Panc1 (cell line): Measurements from ENCODE around the gene LEKR1. TPM values are rescaled to one million over a fixed set of nuclear protein-coding genes. Genes with fewer than 3 reads are reported as not detected.
"Not testable (repeated sequence)": the region's sequence is repeated elsewhere in the genome, so short reads cannot be mapped to it uniquely, and the experiment has no call there.

Source experiments
- ATAC-seq: fragments of 200-7000 bp; cut with Tn5 transposase; 2 replicates; pipeline ENCODE4 v1.9.1; 2020; ENCODE audit warnings: mild to moderate bottlenecking, moderate library complexity
- BruUV-seq: library from RNA; stranded (reverse); fragments of 400-500 nt; replicated peaks from 2 replicates; lab custom pipeline; 2021; lab: Mats Ljungman, UMichigan
- CTCF ChIA-PET: fragments of 300-600 bp; sonication (Branson Sonifier 250); formaldehyde crosslinking; loops from one replicate; lab custom pipeline; 2022; ENCODE audit warnings: antibody characterized with exemption; lab: Charles Lee
- POLR2A ChIA-PET: fragments of 300-600 bp; sonication (Branson Sonifier 250); formaldehyde crosslinking; loops from one replicate; lab custom pipeline; 2022; ENCODE audit warnings: antibody characterized with exemption; lab: Charles Lee
- DNase-seq: peaks from one replicate; pipeline ENCODE4 v3.0.0-alpha.2; 2010; ENCODE audit warnings: low read depth, low spot score
- H3K27ac ChIP-seq: 2 replicates; pipeline ENCODE4 v1.5.1; 2011; ENCODE audit warnings: mild to moderate bottlenecking, low read length, inconsistent platforms
- H3K27me3 ChIP-seq: fragments of 200-500 bp; sonication (Bioruptor generic); 2 replicates; pipeline ENCODE4 v1.6.0; 2014; ENCODE audit warnings: low read length, inconsistent platforms; ENCODE audit not compliant: control insufficient read depth, insufficient read depth
- H3K36me3 ChIP-seq: fragments of 200-500 bp; sonication (Bioruptor generic); 2 replicates; pipeline ENCODE4 v1.5.1; 2014; ENCODE audit warnings: inconsistent platforms, mild to moderate bottlenecking, low read length, moderate library complexity; ENCODE audit not compliant: control insufficient read depth, insufficient read depth
- H3K4me1 ChIP-seq: 2 replicates; pipeline ENCODE4 v1.5.1; 2011; ENCODE audit warnings: inconsistent platforms, mild to moderate bottlenecking, low read length, moderate library complexity; ENCODE audit not compliant: control insufficient read depth, insufficient read depth
- H3K4me3 ChIP-seq, 2 experiments: 2 replicates each; pipeline ENCODE4 v1.5.1; 2011 to 2012; ENCODE audit warnings: low read depth in 2 of 2, low read length in 2 of 2, mild to moderate bottlenecking in 2 of 2, inconsistent platforms in 1 of 2, moderate library complexity in 1 of 2
- H3K9me3 ChIP-seq: fragments of 200-500 bp; sonication (Bioruptor generic); 2 replicates; pipeline ENCODE4 v1.5.1; 2014; ENCODE audit warnings: low read depth, mild to moderate bottlenecking, inconsistent platforms, low read length, moderate library complexity; ENCODE audit not compliant: control insufficient read depth, insufficient read depth
- CTCF ChIP-seq: fragments of 450-650 bp; IDR thresholded peaks from 2 replicates; pipeline ENCODE4 v1.5.1; 2017; ENCODE audit warnings: mild to moderate bottlenecking
- POLR2AphosphoS5 ChIP-seq: IDR thresholded peaks from 2 replicates; pipeline ENCODE4 v1.6.1; 2012; ENCODE audit warnings: mild to moderate bottlenecking, low read depth, low read length, moderate library complexity
- REST ChIP-seq, 2 experiments: IDR thresholded peaks; 2 replicates each; pipeline ENCODE4 v1.6.1; 2011 to 2012; ENCODE audit warnings: low read depth in 2 of 2, control low read depth in 1 of 2, low read length in 1 of 2, mild to moderate bottlenecking in 1 of 2, moderate library complexity in 1 of 2; ENCODE audit not compliant: insufficient read depth in 1 of 2
- SIN3A ChIP-seq: IDR thresholded peaks from 2 replicates; pipeline ENCODE4 v1.6.1; 2012; ENCODE audit warnings: low read depth, mild to moderate bottlenecking, low read length, moderate library complexity, borderline replicate concordance; ENCODE audit not compliant: insufficient read depth
- TCF7L2 ChIP-seq: IDR thresholded peaks from 2 replicates; pipeline ENCODE4 v1.6.1; 2011; ENCODE audit warnings: mild to moderate bottlenecking, low read depth, low read length, inconsistent platforms
- in situ Hi-C: cut with HindIII; loops from 2 replicates; pipeline ENCODE4 v1.10.0; 2016; ENCODE audit warnings: low sequenced_read_pairs, low pct_unique_long_range_greater_than_20kb
- intact Hi-C: fragments of 100-400 bp; cut with micrococcal nuclease; formaldehyde crosslinking; loops from one replicate; pipeline ENCODE4 v1.10.0; 2022; ENCODE audit not compliant: unreplicated experiment
- total RNA-seq: library from RNA; stranded (reverse); gene quantifications from one replicate; pipeline ENCODE4 v1.2.1, GENCODE V29; 2021; ENCODE audit not compliant: unreplicated experiment

Gene LEKR1
- total RNA-seq, 1 experiment from 2014 or later, result not detected

- POLR2A ChIA-PET, result no interaction called here
- in situ Hi-C loops, result no loop called here
- Histone ChIP-seq H3K27ac (no peak overlapping the region), H3K4me1 (no peaks in the 10 kb centered on the region), H3K27me3 (no peaks in the 10 kb centered on the region), H3K4me3 (no peak overlapping the region), H3K36me3 (no peaks in the 10 kb centered on the region), H3K9me3 (no peaks in the 10 kb centered on the region)
- intact Hi-C loops, result no loop called here
- CTCF ChIA-PET, result no interaction called here
- ATAC-seq, result no peak
- no TSS peak for BruUV-seq
- no peak for DNase-seq
- TF ChIP-seq CTCF, result no peak
- TF ChIP-seq POLR2AphosphoS5, result no peak
- TF ChIP-seq SIN3A, result no peak
- TF ChIP-seq REST (IDR thresholded peaks at IDR 0.05; ENCODE audit: insufficient read depth in 1 of 2, low read depth in 2 of 2, low read length in 1 of 2), result no peak
- TF ChIP-seq TCF7L2, result no peak
Observed at GRCh38 chr3:156964577-156964976, 138.4 kb downstream of the LEKR1 start.

- intact Hi-C loops, H3K27me3 ChIP-seq, POLR2A ChIA-PET, H3K36me3 ChIP-seq, in situ Hi-C loops, H3K27ac ChIP-seq, ATAC-seq, DNase-seq, BruUV-seq, CTCF ChIA-PET, H3K4me1 ChIP-seq, H3K4me3 ChIP-seq, H3K9me3 ChIP-seq: not testable (repeated sequence)
Observed at GRCh38 chr3:156966349-156966748, 140.2 kb downstream of the LEKR1 start.

GRCh38 chr3:156973954-156974353 lies 147.8 kb downstream of the LEKR1 start:
- Histone ChIP-seq H3K4me1 (no peaks in the 10 kb centered on the region), H3K36me3 (no peaks in the 10 kb centered on the region), H3K27me3 (no peaks in the 10 kb centered on the region), H3K4me3 (no peak overlapping the region), H3K27ac (no peak overlapping the region), H3K9me3 (no peaks in the 10 kb centered on the region)
- no peak for TF ChIP-seq TCF7L2
- no peak for TF ChIP-seq POLR2AphosphoS5
- no peak for TF ChIP-seq SIN3A
- no peak for TF ChIP-seq REST (IDR thresholded peaks at IDR 0.05; ENCODE audit: insufficient read depth in 1 of 2, low read depth in 2 of 2, low read length in 1 of 2)
- no peak for TF ChIP-seq CTCF
- ATAC-seq (no peak), DNase-seq (no peak)
- intact Hi-C loops (no loop called here), in situ Hi-C loops (no loop called here)
- BruUV-seq, result no TSS peak
- POLR2A ChIA-PET, result no interaction called here
- CTCF ChIA-PET, result no interaction called here
